IgD-negative memory B cell (primary cell): ENCODE results near the gene THEM4. TPM values are rescaled to one million over a fixed set of nuclear protein-coding genes. Genes with fewer than 3 reads are reported as not detected.
"Not testable (repeated sequence)": the region's sequence is repeated elsewhere in the genome, so short reads cannot be mapped to it uniquely, and the experiment has no call there.

Source experiments
- H3K27ac Mint-ChIP-seq, 3 donors: one replicate each; pipeline ENCODE4 v1.8.0; 2020 to 2022; ENCODE audit warnings: mild to moderate bottlenecking in 3 of 3, mixed read lengths in 3 of 3, moderate library complexity in 1 of 3
- H3K27me3 Mint-ChIP-seq: one replicate; pipeline ENCODE4 v1.8.0; 2021; ENCODE audit warnings: mixed read lengths
- H3K36me3 Mint-ChIP-seq: one replicate; pipeline ENCODE4 v1.8.0; 2020; ENCODE audit warnings: mild to moderate bottlenecking, mixed read lengths
- H3K4me1 Mint-ChIP-seq, 3 donors: one replicate each; pipeline ENCODE4 v1.8.0; 2020 to 2022; ENCODE audit warnings: mixed read lengths in 3 of 3, mild to moderate bottlenecking in 1 of 3
- H3K4me3 Mint-ChIP-seq, 4 donors: one replicate each; pipeline ENCODE4 v1.8.0; 2020 to 2022; ENCODE audit warnings: mild to moderate bottlenecking in 4 of 4, mixed read lengths in 4 of 4, moderate library complexity in 3 of 4
- H3K9me3 Mint-ChIP-seq, 3 donors: one replicate each; pipeline ENCODE4 v1.8.0; 2020 to 2021; ENCODE audit warnings: mixed read lengths in 3 of 3, mild to moderate bottlenecking in 1 of 3
- polyA plus RNA-seq: library from polyadenylated mRNA; unstranded; fragments of 300-500 nt; fragmentation: Illumina TruSeq; gene quantifications from one replicate; pipeline ENCODE4 v1.2.3, GENCODE V29; 2021

THEM4 gene
- polyA plus RNA-seq, 1 donor from 2014 or later = 23.6 TPM

DNA sequence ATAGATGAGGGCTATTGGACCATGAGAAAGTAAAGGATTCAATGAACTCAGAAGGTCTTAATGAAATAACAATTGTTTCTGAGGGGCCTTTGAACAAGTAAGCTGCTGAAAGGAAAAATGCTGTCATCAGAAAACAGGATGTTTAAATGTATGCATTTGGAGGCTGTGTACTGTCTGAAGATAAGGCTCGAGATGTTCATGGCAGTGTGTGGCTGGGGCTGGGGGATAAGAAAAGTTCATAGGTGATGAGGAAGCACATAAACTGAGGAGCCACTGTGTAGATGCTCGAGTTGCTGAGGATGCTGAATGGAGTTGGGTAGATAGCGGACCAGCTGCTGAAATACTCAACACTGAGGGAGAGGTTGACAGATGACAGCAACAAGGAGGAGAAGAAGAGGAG is 17.8 kb downstream of the THEM4 start:
- Mint-ChIP-seq H3K4me3 (no peak overlapping the region), H3K36me3 (peaks cover 7% of the 10 kb centered on the region), H3K27ac (peak overlapping the region in 1 of 3 donors; percentile 36), H3K9me3 (peaks cover 0 to 2% (median 0%) of the 10 kb centered on the region in 3 donors), H3K27me3 (no peaks in the 10 kb centered on the region), H3K4me1 (peaks cover 3% of the 10 kb centered on the region in 3 donors)

DNA sequence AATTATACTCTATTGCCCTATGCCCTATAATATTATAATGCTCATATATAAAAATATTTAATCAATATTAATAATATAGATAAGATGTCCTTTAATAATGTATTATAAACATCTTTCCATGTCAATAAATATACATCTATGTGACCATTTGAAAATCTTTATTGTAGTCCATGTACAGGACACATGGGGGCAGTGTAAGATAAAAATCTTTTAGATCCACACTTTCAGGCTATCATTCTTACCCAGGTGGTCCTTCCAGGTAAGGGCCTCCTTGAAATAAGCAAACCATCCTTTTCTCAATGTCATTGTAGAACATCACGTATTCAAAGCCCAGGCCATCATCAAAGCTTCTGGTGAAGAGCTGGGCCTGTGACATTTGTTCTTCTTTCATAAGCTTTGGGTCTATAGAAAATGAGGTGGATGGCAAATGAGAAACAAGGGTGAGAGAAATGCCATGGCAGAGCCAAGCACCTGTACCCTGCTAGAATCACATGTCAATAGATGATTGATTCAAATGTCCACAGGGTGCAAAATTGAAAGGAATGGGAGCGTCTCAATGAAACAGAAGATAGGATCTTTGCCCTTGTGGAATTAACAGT is 20.2 kb downstream of the THEM4 start:
- Mint-ChIP-seq H3K36me3 (peaks cover 7% of the 10 kb centered on the region), H3K4me3 (no peak overlapping the region), H3K4me1 (peaks cover 6 to 9% (median 9%) of the 10 kb centered on the region in 3 donors), H3K27me3 (no peaks in the 10 kb centered on the region), H3K27ac (no peak overlapping the region), H3K9me3 (no peaks in the 10 kb centered on the region)

DNA sequence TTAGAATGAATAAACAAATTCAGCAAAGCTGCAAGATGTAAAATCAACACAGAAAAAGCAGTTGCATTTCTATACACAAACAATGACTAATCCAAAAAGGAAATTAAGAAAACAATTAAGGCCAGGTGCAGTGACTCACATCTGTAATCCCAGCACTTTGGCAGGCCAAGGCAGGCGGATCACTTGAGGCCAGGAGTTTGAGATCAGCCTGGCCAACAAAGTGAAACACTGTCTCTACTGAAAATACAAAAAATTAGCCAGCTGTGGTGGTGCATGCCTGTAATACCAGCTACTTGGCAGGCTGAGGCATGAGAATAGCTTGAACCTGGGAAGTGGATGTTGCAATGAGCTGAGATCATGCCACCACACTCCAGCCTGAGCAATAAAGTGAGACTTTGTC is 22.3 kb downstream of the THEM4 start:
- no peaks in the 10 kb centered on the region for H3K27me3 Mint-ChIP-seq
- H3K4me1 Mint-ChIP-seq = peaks cover 6 to 7% (median 7%) of the 10 kb centered on the region in 3 donors
- no peaks in the 10 kb centered on the region for H3K9me3 Mint-ChIP-seq
- peak overlapping the region in 1 of 3 donors; percentile 69 for H3K27ac Mint-ChIP-seq
- H3K4me3 Mint-ChIP-seq = no peak overlapping the region
- H3K36me3 Mint-ChIP-seq = peaks cover 6% of the 10 kb centered on the region

DNA sequence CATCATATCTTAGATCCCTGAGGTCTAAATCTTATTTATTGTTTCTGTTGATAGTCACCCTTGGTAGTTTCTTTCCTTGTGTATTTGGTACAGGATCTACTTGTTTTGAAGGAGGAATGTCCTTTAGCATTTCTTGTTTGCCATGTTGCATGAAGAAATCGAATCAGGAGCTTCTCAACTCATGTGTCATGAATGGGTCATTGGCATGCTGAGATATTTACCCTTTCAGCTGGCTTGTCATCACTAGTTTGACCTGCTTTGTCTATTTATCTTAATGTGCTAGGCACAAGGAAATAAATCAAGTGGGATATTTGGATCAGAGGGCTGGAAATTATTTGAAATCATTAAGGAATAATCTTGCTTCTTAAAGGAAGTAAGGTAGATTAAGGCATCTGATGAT is 23.8 kb downstream of the THEM4 start:
- Mint-ChIP-seq H3K4me3 (no peak overlapping the region), H3K36me3 (peaks cover 8% of the 10 kb centered on the region), H3K27me3 (no peaks in the 10 kb centered on the region), H3K9me3 (no peaks in the 10 kb centered on the region), H3K27ac (peak overlapping the region in 1 of 3 donors; percentile 39), H3K4me1 (peaks cover 6 to 7% (median 7%) of the 10 kb centered on the region in 3 donors)

DNA sequence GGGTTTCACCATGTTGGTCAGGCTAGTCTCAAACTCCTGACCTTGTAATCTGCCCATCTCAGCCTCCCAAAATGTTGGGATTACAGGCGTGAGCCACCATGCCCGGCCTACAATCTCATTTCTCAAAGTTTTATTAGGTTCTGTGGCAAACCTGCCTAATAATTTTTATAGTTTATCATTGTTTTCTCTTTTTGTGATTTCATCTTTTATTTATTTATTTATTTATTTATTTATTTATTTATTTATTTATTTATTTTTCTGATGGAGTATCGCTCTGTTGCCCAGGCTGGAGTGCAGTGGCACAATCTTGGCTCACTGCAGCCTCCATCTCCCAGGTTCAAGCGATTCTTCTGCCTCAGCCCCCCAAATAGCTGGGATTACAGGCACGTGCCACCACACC is 24.4 kb downstream of the THEM4 start:
- H3K4me3 Mint-ChIP-seq, H3K36me3 Mint-ChIP-seq, H3K27ac Mint-ChIP-seq: not testable (repeated sequence)

DNA sequence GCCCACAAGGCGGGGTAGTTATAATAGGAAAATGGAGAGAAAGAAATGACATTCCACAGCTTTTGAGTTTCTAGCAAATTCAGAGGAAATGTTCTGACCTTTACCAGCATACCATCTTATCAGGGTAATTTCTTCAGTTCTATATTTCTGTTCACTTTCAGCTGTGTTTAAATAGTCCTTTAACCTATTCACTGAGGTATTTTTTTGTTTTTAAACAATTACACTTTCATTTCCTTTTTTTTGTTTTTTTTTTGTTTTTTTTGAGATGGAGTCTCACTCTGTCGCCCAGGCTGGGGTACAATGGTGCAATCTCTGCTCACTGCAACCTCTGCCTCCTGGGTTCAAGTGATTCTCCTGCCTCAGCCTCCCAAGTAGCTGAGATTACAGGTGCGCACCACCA is 24.9 kb downstream of the THEM4 start:
- H3K4me3 Mint-ChIP-seq, H3K36me3 Mint-ChIP-seq, H3K27me3 Mint-ChIP-seq, H3K27ac Mint-ChIP-seq, H3K4me1 Mint-ChIP-seq, H3K9me3 Mint-ChIP-seq: not testable (repeated sequence)

More for the DNA sequence above, 24.4 kb downstream of the THEM4 start:
- not testable (repeated sequence) for H3K9me3 Mint-ChIP-seq, H3K4me1 Mint-ChIP-seq, H3K27me3 Mint-ChIP-seq

DNA sequence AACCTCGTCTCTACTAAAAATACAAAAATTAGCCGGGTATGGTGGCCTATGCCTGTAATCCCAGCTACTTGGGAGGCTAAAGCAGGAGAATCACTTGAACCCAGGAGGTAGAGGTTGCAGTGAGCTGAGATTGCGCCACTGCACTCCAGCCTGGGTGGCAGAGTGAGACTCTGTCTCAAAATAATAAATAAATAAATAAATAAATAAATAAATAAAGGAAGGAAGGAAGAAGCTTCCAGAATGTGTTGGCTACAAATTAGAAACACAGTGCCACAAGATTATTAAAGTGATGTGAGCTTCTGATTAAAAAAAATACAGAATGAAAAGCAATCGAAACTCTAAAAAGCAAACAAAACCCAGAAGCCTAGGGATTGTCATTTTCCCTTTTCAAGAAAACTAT is 25.4 kb downstream of the THEM4 start:
- H3K27ac Mint-ChIP-seq, H3K9me3 Mint-ChIP-seq: not testable (repeated sequence)

DNA sequence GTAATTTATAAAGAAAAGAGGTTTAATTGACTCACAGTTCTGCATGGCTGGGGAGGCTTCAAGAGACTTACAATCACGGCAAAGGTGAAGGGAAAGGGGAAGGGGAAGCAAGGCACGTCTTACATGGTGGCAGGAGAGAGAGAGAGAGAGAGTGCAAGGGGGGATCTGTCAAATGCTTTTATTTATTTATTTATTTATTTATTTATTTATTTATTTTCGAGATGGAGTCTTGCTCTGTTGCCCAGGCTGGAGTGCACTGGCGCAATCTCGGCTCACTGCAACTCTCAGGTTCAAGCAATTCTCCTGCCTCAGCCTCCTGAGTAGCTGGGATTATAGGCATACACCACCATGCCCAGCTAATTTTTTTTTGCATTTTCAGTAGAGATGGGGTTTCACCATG is 26.4 kb downstream of the THEM4 start:
- H3K36me3 Mint-ChIP-seq, H3K27ac Mint-ChIP-seq, H3K9me3 Mint-ChIP-seq, H3K27me3 Mint-ChIP-seq, H3K4me3 Mint-ChIP-seq, H3K4me1 Mint-ChIP-seq: not testable (repeated sequence)

More for the DNA sequence above, 25.4 kb downstream of the THEM4 start:
- not testable (repeated sequence) for H3K36me3 Mint-ChIP-seq, H3K4me1 Mint-ChIP-seq, H3K27me3 Mint-ChIP-seq, H3K4me3 Mint-ChIP-seq

DNA sequence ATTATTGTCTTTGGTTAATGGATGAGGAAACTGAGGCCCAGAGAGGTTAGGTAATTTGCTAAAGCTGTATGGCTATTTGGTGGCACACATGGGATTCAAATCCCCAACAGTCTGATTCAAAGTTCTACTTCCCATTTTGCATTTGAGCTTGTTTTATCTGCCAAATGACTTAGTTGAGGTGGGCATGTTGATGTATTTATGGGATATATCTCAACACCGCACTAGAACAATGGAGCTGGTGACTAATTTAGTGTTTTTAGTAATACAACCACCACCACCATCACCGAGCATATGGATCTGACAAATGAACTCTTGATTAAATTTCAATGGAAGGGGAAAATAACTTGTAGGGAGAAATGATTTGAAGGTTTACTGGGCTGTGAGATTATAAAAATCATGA is 26.8 kb downstream of the THEM4 start:
- H3K27ac Mint-ChIP-seq = no peak overlapping the region
- no peaks in the 10 kb centered on the region for H3K27me3 Mint-ChIP-seq
- H3K4me3 Mint-ChIP-seq = no peak overlapping the region
- H3K9me3 Mint-ChIP-seq = no peaks in the 10 kb centered on the region
- H3K4me1 Mint-ChIP-seq = peaks cover 6 to 7% (median 7%) of the 10 kb centered on the region in 3 donors
- H3K36me3 Mint-ChIP-seq = peaks cover 5% of the 10 kb centered on the region

DNA sequence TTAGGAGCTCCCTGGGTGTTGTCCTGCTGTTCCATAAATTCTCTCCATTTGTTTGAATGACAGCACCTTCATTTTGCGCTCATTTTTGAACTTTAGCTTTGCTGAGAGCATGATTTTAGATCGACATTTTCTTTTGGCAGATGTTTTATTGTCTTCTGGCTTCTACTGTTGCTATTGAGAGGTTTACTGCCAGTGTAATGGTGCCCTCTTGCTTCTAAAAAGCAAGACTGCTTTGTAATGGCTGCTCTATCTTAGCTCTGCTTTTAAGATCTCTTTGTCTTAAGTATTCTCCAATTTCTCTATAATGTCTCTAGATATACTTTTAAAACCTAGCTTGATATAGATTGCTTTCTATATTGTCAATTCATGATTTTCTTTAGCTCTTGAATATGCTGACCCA is 27.8 kb downstream of the THEM4 start:
- H3K9me3 Mint-ChIP-seq = no peaks in the 10 kb centered on the region
- no peaks in the 10 kb centered on the region for H3K27me3 Mint-ChIP-seq
- peaks cover 6 to 7% (median 7%) of the 10 kb centered on the region in 3 donors for H3K4me1 Mint-ChIP-seq
- peaks cover 3% of the 10 kb centered on the region for H3K36me3 Mint-ChIP-seq
- no peak overlapping the region for H3K4me3 Mint-ChIP-seq
- H3K27ac Mint-ChIP-seq = no peak overlapping the region

DNA sequence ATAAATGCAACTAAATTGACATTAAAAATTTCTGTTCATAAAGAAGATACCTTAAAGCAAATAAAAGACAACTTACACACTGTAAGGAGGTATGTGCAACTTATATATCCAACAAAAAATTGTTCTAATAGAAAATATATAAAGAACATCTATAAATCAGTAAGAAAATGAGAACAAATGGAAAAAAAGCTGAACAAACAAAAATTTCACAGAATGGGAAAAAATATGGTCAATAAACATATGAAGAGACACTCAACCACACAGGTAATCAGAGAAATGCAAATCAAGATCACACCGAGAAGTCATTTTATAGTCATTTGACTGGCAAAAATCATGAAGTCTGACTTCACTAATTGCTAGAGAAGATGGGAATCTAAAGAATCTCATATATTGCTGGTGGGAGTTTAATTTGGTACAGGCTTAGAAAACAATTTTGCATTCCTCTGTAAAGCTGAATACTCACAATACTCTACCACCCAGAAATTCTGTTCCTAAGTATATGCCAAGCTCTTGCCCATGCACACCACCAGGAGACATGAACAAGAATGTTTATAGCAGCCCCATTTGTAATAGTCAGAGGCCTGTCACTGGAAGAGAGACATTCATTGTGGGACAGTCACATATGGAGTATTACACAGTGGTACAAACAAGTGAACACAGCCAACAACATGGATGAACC is 33.8 kb downstream of the THEM4 start:
- no peak overlapping the region for H3K4me3 Mint-ChIP-seq
- peaks cover 6% of the 10 kb centered on the region for H3K36me3 Mint-ChIP-seq
- H3K27me3 Mint-ChIP-seq = no peaks in the 10 kb centered on the region
- peaks cover 0 to 2% (median 0%) of the 10 kb centered on the region in 3 donors for H3K4me1 Mint-ChIP-seq
- H3K9me3 Mint-ChIP-seq = no peaks in the 10 kb centered on the region
- H3K27ac Mint-ChIP-seq = peak overlapping the region in 2 of 3 donors; percentile 2 to 9

DNA sequence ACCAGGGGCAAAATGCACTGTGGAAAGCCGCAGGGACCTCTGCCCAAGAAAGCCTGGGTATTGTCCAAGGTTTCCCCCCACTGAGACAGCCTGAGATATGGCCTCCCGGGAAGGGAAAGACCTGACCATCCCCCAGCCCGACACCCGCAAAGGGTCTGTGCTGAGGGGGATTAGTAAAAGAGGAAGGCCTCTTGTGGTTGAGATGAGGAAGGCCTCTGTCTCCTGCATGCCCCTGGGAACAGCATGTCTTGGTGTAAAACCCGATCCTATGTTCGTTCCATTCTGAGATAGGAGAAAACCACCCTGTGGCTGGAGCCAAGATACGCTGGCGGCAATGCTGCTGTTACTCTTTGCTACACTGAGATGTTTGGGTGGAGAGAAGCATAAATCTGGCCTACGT is 36.5 kb downstream of the THEM4 start:
- not testable (repeated sequence) for H3K27ac Mint-ChIP-seq, H3K9me3 Mint-ChIP-seq, H3K4me1 Mint-ChIP-seq, H3K4me3 Mint-ChIP-seq, H3K36me3 Mint-ChIP-seq, H3K27me3 Mint-ChIP-seq

DNA sequence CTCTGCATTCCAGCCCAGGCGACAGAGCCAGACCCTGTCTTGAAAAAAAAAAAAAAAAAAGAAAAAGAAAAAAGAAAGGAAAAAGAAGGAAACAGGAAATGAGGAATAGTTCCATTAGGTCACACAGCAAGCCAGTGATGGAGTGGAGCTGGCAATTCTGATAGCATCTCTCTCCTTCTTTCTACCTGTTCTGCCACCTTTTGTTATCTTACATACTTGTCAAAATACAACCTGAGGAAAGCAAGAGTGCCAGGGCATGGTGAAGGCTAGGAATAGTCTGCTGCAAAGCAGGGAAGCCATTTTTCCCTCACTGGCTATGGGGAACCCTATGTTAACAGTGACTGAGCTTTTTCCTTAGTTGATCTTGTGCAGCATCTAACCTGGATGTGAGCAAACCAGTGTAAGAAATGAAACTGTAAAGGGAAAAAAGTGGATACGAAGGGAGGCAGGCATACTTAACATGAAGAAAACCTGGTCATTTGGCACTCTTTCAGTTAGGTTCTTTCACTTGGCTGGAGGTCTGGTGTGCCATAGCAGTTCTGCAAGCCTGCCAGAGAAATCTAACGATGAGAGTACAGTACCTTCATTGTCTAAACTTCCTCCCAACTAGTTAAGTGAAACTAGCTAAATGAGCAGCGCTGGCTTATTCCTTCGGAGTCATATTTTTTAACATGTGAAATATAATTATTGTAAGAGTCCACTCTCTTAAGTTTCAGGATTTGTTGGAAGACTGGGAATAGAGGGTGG is 37.9 kb downstream of the THEM4 start:
- Mint-ChIP-seq H3K27ac (no peak overlapping the region), H3K9me3 (peaks cover 0 to 2% (median 0%) of the 10 kb centered on the region in 3 donors), H3K4me3 (no peak overlapping the region), H3K27me3 (peaks cover 2% of the 10 kb centered on the region), H3K36me3 (peaks cover 6% of the 10 kb centered on the region), H3K4me1 (peaks cover 0 to 2% (median 0%) of the 10 kb centered on the region in 3 donors)

DNA sequence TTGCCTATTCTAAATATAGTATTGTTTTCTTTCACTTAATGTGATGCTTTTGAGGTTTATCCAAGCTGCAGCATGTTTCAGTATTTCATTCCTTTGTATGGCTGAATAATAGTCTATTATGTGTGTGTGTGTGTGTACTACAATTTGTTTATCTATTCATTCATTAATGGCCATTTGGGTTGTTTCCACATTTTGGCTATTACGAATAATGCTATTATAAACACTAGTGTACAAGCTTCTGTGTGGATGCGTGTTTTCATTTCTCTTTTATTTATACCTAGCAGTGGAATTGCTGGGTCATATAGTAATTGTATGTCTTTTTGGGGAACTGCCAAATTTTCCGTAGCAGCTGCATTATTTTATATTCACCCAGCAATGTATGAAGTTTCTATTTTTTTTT is 40.8 kb downstream of the THEM4 start:
- Mint-ChIP-seq H3K4me1 (no peaks in the 10 kb centered on the region), H3K27ac (no peak overlapping the region), H3K27me3 (peaks cover 2% of the 10 kb centered on the region), H3K4me3 (no peak overlapping the region), H3K9me3 (peaks cover 0 to 2% (median 0%) of the 10 kb centered on the region in 3 donors), H3K36me3 (no peaks in the 10 kb centered on the region)

DNA sequence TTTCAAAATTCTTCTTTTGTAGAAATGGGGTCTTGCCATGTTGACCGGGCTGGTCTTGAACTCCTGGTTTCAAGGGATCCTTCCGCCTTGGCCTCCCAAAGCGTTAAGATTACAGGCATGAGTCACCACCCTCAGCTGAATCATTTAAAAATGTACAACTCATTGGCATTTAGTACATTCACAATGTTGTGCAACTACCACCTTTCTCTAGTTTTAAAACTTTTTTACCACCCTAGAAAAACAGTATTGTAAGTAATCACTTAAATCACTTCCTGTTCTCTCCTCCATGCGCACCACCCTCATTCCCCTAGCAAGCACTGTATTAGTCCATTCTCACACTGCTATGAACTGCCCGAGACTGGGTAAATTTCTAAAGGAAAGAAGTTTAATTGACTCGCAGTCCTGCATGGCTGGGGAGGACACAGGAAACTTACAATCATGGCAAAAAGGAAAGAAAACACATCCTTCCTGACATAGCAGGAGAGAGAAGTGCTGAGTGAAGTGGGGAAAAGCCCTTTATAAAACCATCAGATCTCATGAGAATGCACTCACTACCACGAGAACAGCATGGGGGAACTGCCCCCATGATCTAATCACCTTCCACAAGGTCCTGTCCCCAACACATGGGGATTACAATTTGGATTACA is 41.4 kb downstream of the THEM4 start:
- no peaks in the 10 kb centered on the region for H3K36me3 Mint-ChIP-seq
- no peaks in the 10 kb centered on the region for H3K4me1 Mint-ChIP-seq
- no peak overlapping the region for H3K27ac Mint-ChIP-seq
- no peak overlapping the region for H3K4me3 Mint-ChIP-seq
- peaks cover 0 to 2% (median 0%) of the 10 kb centered on the region in 3 donors for H3K9me3 Mint-ChIP-seq
- H3K27me3 Mint-ChIP-seq = peaks cover 2% of the 10 kb centered on the region
